Vagina (tissue), 1 donor: Measurements from ENCODE around the gene SCARF2. TPM values are rescaled to one million over a fixed set of nuclear protein-coding genes. Genes with fewer than 3 reads are reported as not detected.

Experiments
- small RNA-seq: library from RNA; depleted of rRNA; stranded (forward); fragments of <200 nt; gene quantifications from one replicate; pipeline ENCODE3, GENCODE V24; 2016
- total RNA-seq: library from RNA; depleted of rRNA; stranded (reverse); fragments of >200 nt; gene quantifications from one replicate; pipeline ENCODE4 v1.2.3, GENCODE V29; 2016

SCARF2 gene
- total RNA-seq, 1 donor from 2014 or later, result 32.2 TPM

Small RNAs within 50 kb of the gene (small RNA-seq; reads per million reads assigned to genes)
- gene RF00019 (not detected), gene RN7SL812P (not detected), gene RNU6-225P (not detected), gene RNY1P9 (not detected)

Other genes with a start within 250 kb of the SCARF2 start
- gene RTN4R, start 169.5 kb downstream of the SCARF2 start, total RNA-seq, result 4.2 TPM
- 39.8 TPM for gene DGCR6L, start 117.8 kb downstream of the SCARF2 start, total RNA-seq
- 11.0 TPM for gene ZNF74, start 43.7 kb downstream of the SCARF2 start, total RNA-seq
- gene KLHL22, start 58.0 kb upstream of the SCARF2 start, total RNA-seq, result 20.1 TPM
- gene MED15, start 69.8 kb upstream of the SCARF2 start, total RNA-seq, result 72.2 TPM